Measurements from ENCODE around the gene EPOP.

Gene EPOP

GRCh38 chr17:38701504-38702165 is 26.9 kb upstream of the EPOP start:
- FAIRE-seq (no peak), DNase-seq (ENCODE audit: insufficient read length, low spot score) (no peak)
- TF ChIP-seq POU2F2 (IDR thresholded peaks at IDR 0.05; ENCODE audit: low read depth, low read length) = peak; percentile 53
- TF ChIP-seq POLR2AphosphoS5 (IDR thresholded peaks at IDR 0.05; ENCODE audit: low read depth, low read length) = peak; percentile 65
- peak; percentile 50; the same call in 1 of the 2 replicates for TF ChIP-seq TAF1 (IDR thresholded peaks at IDR 0.05; ENCODE audit: low read depth, low read length)
- TF ChIP-seq POLR2A (IDR thresholded peaks at IDR 0.05; ENCODE audit: low read depth, low read length) = no peak; the same call in none of the 2 replicates
- TF ChIP-seq SPI1 (IDR thresholded peaks at IDR 0.05; ENCODE audit: low read depth, low read length) = peak; percentile 85
- no peak for TF ChIP-seq PAX5 (IDR thresholded peaks at IDR 0.05; ENCODE audit: insufficient read depth, low read length, severe bottlenecking)

- FAIRE-seq = no peak
- DNase-seq (ENCODE audit: insufficient read length, low spot score) = no peak
- no peak for TF ChIP-seq POU2F2 (IDR thresholded peaks at IDR 0.05; ENCODE audit: low read depth, low read length)
- TF ChIP-seq POLR2AphosphoS5 (IDR thresholded peaks at IDR 0.05; ENCODE audit: low read depth, low read length) = no peak
- no peak for TF ChIP-seq POLR2A (IDR thresholded peaks at IDR 0.05; ENCODE audit: low read depth, low read length)
- no peak for TF ChIP-seq TAF1 (IDR thresholded peaks at IDR 0.05; ENCODE audit: low read depth, low read length)
- TF ChIP-seq PAX5 (IDR thresholded peaks at IDR 0.05; ENCODE audit: insufficient read depth, low read length, severe bottlenecking) = no peak
- TF ChIP-seq SPI1 (IDR thresholded peaks at IDR 0.05; ENCODE audit: low read depth, low read length) = no peak
Measured at GRCh38 chr17:38698760-38699159, 24.0 kb upstream of the EPOP start.

GRCh38 chr17:38697061-38697820 is 22.5 kb upstream of the EPOP start:
- TF ChIP-seq SPI1 (IDR thresholded peaks at IDR 0.05; ENCODE audit: low read depth, low read length) (no peak), POU2F2 (IDR thresholded peaks at IDR 0.05; ENCODE audit: low read depth, low read length) (no peak), PAX5 (IDR thresholded peaks at IDR 0.05; ENCODE audit: insufficient read depth, low read length, severe bottlenecking) (no peak), POLR2AphosphoS5 (IDR thresholded peaks at IDR 0.05; ENCODE audit: low read depth, low read length) (no peak), POLR2A (IDR thresholded peaks at IDR 0.05; ENCODE audit: low read depth, low read length) (no peak), TAF1 (IDR thresholded peaks at IDR 0.05; ENCODE audit: low read depth, low read length) (no peak)
- DNase-seq (ENCODE audit: insufficient read length, low spot score) = no peak
- no peak for FAIRE-seq

DNA sequence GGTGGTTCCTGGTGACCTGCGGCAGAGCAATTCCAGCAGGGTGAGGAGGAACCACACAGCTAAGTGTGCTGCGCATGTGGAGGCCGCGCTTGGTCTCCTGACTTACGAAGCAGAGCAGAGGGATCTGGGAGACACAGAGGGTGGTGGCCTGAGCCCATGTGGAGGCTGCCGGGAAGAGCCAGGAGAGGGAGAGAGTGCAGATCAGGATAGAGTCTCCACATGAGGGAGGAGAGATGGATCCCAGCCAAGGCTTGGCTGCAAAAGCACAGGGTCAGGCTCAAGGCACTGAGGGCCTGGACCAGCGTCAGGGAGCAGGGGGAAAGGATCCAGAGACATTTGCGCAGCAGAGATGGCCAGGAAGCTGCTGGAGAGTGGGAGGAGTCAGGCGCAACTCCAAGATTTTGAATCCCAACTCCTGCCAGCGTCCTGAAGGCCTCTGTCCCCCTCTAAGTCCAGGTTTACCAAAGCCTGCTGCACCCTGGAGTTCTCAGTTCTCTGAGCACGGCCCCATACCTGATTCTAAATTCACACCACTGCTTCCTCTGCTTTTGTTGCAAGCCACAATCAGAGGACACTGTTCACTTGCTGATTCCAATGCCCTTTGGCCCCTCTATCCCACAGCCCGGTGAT is 19.1 kb upstream of the EPOP start:
- no peak for DNase-seq (ENCODE audit: insufficient read length, low spot score)
- no peak for FAIRE-seq
- TF ChIP-seq POLR2A (IDR thresholded peaks at IDR 0.05; ENCODE audit: low read depth, low read length) = no peak
- TF ChIP-seq POU2F2 (IDR thresholded peaks at IDR 0.05; ENCODE audit: low read depth, low read length) = no peak
- no peak for TF ChIP-seq PAX5 (IDR thresholded peaks at IDR 0.05; ENCODE audit: insufficient read depth, low read length, severe bottlenecking)
- TF ChIP-seq TAF1 (IDR thresholded peaks at IDR 0.05; ENCODE audit: low read depth, low read length) = no peak

DNA sequence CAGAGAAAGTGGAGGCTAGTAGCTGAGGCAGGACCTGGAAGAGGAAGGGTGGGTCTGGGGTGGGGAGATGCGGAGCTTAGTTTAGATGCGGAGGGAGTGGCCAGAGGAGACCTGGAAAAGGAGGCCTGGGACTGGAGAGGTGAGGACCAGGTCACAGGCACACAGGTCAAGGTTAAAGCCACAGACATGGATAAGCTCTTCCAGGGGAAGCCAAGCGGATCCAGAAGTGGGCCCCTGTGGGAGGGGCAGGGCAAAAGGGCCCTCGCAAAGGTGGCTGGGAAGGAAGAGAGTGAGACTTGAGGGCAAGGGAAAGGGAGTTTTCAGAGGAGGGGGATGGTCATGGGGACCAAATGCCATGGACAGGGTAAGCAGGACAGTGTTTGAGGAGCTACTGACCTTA is 16.4 kb upstream of the EPOP start:
- DNase-seq (ENCODE audit: insufficient read length, low spot score) = no peak
- no peak for FAIRE-seq
- TF ChIP-seq POU2F2 (IDR thresholded peaks at IDR 0.05; ENCODE audit: low read depth, low read length) (no peak), POLR2AphosphoS5 (IDR thresholded peaks at IDR 0.05; ENCODE audit: low read depth, low read length) (no peak), PAX5 (IDR thresholded peaks at IDR 0.05; ENCODE audit: insufficient read depth, low read length, severe bottlenecking) (no peak), SPI1 (IDR thresholded peaks at IDR 0.05; ENCODE audit: low read depth, low read length) (no peak), POLR2A (IDR thresholded peaks at IDR 0.05; ENCODE audit: low read depth, low read length) (no peak), TAF1 (IDR thresholded peaks at IDR 0.05; ENCODE audit: low read depth, low read length) (no peak)

DNA sequence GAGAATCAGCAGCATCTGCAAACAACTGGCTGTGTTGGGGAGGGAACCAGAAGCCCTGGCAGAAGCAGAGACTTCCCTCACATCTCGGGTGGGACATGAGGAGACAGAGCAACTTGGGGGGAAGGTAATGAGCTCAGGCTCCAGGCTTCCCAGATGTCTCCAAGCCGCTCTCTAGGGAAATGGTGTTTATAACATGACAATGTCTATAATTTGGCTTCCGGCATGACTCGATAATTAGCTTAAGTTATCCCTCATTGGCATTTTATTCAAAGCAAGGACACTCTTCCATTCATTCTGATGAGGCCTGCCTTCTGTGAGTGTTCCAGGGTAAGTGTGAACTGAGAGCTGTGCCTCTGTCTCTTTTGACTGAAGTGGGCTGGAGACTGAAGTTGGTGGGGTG is 15.6 kb upstream of the EPOP start:
- DNase-seq (ENCODE audit: insufficient read length, low spot score) = no peak
- FAIRE-seq = no peak
- TF ChIP-seq POU2F2 (IDR thresholded peaks at IDR 0.05; ENCODE audit: low read depth, low read length) = no peak
- no peak for TF ChIP-seq SPI1 (IDR thresholded peaks at IDR 0.05; ENCODE audit: low read depth, low read length)
- TF ChIP-seq PAX5 (IDR thresholded peaks at IDR 0.05; ENCODE audit: insufficient read depth, low read length, severe bottlenecking) = no peak
- no peak for TF ChIP-seq POLR2A (IDR thresholded peaks at IDR 0.05; ENCODE audit: low read depth, low read length)
- no peak for TF ChIP-seq POLR2AphosphoS5 (IDR thresholded peaks at IDR 0.05; ENCODE audit: low read depth, low read length)
- TF ChIP-seq TAF1 (IDR thresholded peaks at IDR 0.05; ENCODE audit: low read depth, low read length) = no peak

DNA sequence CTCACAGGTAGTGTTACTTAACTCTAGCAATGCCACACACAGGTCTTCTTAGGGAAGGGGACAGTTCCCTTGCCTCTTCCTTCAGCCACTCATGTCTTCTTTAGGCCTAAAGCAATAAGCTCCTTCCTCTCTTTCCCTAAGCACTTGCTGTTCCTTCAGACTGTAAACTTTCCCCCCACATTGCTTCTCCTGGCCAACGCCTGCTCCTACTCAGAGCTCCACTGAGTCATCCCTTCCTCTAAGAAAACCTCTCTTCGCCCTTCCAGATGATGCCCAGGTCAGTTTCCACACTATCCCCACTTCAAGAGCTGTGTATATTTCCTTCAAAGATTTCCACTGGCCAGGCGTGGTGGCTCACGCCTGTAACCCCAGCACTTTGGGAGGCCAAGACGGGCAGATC is 12.5 kb upstream of the EPOP start:
- TF ChIP-seq PAX5 (IDR thresholded peaks at IDR 0.05; ENCODE audit: insufficient read depth, low read length, severe bottlenecking) (no peak), SPI1 (IDR thresholded peaks at IDR 0.05; ENCODE audit: low read depth, low read length) (no peak), TAF1 (IDR thresholded peaks at IDR 0.05; ENCODE audit: low read depth, low read length) (no peak), POLR2A (IDR thresholded peaks at IDR 0.05; ENCODE audit: low read depth, low read length) (no peak), POU2F2 (IDR thresholded peaks at IDR 0.05; ENCODE audit: low read depth, low read length) (no peak), POLR2AphosphoS5 (IDR thresholded peaks at IDR 0.05; ENCODE audit: low read depth, low read length) (no peak)
- DNase-seq (ENCODE audit: insufficient read length, low spot score) = no peak
- no peak for FAIRE-seq

- DNase-seq (ENCODE audit: insufficient read length, low spot score) (no peak), FAIRE-seq (no peak)
- no peak for TF ChIP-seq SPI1 (IDR thresholded peaks at IDR 0.05; ENCODE audit: low read depth, low read length)
- TF ChIP-seq TAF1 (IDR thresholded peaks at IDR 0.05; ENCODE audit: low read depth, low read length) = no peak
- TF ChIP-seq POU2F2 (IDR thresholded peaks at IDR 0.05; ENCODE audit: low read depth, low read length) = no peak
- TF ChIP-seq PAX5 (IDR thresholded peaks at IDR 0.05; ENCODE audit: insufficient read depth, low read length, severe bottlenecking) = no peak
- TF ChIP-seq POLR2A (IDR thresholded peaks at IDR 0.05; ENCODE audit: low read depth, low read length) = no peak
- TF ChIP-seq POLR2AphosphoS5 (IDR thresholded peaks at IDR 0.05; ENCODE audit: low read depth, low read length) = no peak
Measured at GRCh38 chr17:38685491-38685890, 10.7 kb upstream of the EPOP start.

DNA sequence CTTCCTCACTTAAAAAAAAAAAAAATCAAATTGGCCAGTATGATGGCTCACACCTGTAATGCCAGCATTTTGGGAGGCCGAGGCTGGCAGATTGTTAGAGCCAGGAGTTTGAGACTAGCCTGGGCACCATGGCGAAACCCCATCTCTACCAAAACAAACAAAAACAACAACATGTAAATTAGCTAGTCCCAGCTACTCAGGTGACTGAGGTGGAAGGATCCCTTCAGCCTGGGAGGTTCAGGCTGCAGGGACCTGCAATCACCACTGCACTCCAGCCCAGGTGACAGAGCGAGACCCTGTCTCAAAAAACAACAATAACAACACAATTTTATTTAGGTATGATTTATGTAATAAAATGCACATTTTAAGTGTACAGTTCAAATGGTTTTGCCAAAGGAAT is 6.3 kb upstream of the EPOP start:
- DNase-seq (ENCODE audit: insufficient read length, low spot score) = no peak
- no peak for FAIRE-seq
- TF ChIP-seq PAX5 (IDR thresholded peaks at IDR 0.05; ENCODE audit: insufficient read depth, low read length, severe bottlenecking) (no peak), TAF1 (IDR thresholded peaks at IDR 0.05; ENCODE audit: low read depth, low read length) (no peak), POLR2AphosphoS5 (IDR thresholded peaks at IDR 0.05; ENCODE audit: low read depth, low read length) (no peak), SPI1 (IDR thresholded peaks at IDR 0.05; ENCODE audit: low read depth, low read length) (0 out of 2 replicates have a peak, but pooled peaks have one; percentile 9)

All from GM12891 (cell line).